ENCODE measurements around the gene SSTR3. TPM values are rescaled to one million over a fixed set of nuclear protein-coding genes. Genes with fewer than 3 reads are reported as not detected.

The SSTR3 gene
- total and polyA plus RNA-seq, 9 of the 15 experiments (the other 6 are each of a cell fraction or from before 2014, with no cell fraction given): 0.03 TPM; not detected in 8

DNA sequence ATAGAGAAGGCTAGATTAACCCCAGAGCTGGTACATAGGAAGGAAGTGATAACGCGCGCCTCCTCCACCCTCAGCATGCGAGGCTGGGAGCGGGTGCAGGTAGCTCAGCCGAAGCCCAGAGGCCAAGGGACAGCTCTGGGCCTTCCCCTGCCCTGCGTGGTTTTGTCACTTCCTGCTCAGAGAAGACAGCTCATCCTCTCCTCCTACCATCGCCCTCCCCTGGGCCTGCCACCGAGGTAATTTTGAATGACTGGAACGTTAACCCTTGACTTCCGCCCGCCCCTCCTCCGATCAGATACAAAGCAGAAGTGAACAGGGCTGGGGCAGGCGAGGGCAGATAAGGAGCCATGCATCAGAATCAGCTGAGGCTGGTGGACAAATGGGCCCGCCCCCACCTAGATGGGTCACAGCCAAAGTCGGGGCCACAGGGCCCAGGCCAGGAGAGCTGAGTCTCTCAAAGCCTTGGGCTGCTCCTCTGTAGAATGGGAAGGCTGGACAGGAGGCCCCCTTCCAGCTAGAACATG lies 30.2 kb upstream of the SSTR3 start (continued):
- TF ChIP-seq, protein P1, sequence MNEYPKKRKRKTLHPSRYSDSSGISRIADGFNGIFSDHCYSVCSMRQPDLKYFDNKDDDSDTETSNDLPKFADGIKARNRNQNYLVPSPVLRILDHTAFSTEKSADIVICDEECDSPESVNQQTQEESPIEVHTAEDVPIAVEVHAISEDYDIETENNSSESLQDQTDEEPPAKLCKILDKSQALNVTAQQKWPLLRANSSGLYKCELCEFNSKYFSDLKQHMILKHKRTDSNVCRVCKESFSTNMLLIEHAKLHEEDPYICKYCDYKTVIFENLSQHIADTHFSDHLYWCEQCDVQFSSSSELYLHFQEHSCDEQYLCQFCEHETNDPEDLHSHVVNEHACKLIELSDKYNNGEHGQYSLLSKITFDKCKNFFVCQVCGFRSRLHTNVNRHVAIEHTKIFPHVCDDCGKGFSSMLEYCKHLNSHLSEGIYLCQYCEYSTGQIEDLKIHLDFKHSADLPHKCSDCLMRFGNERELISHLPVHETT (CRISPR knock-in tag; conservative IDR thresholded peaks at IDR 0.05 in 1 of 2, IDR thresholded peaks at IDR 0.05 in 1 of 2): no peak; a peak in 1 of 4 replicates
- TF ChIP-seq ZNF217 (CRISPR knock-in tag; IDR thresholded peaks at IDR 0.05): no peak
- no peak for TF ChIP-seq CBX2 (IDR thresholded peaks at IDR 0.05; ENCODE audit: insufficient read depth, low read length, poor library complexity, severe bottlenecking)
- TF ChIP-seq CXXC5 (CRISPR knock-in tag; IDR thresholded peaks at IDR 0.05): peak; percentile 77; the same call in 1 of the 2 replicates
- TF ChIP-seq, protein P2, sequence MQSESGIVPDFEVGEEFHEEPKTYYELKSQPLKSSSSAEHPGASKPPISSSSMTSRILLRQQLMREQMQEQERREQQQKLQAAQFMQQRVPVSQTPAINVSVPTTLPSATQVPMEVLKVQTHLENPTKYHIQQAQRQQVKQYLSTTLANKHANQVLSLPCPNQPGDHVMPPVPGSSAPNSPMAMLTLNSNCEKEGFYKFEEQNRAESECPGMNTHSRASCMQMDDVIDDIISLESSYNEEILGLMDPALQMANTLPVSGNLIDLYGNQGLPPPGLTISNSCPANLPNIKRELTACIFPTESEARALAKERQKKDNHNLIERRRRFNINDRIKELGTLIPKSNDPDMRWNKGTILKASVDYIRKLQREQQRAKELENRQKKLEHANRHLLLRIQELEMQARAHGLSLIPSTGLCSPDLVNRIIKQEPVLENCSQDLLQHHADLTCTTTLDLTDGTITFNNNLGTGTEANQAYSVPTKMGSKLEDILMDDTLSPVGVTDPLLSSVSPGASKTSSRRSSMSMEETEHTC (IDR thresholded peaks at IDR 0.05): peak; percentile 83; the same call in 1 of the 2 replicates
- no peak for TF ChIP-seq ARID2 (IDR thresholded peaks at IDR 0.05)
- no peak for TF ChIP-seq HNRNPL (IDR thresholded peaks at IDR 0.05; ENCODE audit: low read depth, low read length)
- TF ChIP-seq ZNF695 (CRISPR knock-in tag; IDR thresholded peaks at IDR 0.05): no peak
- TF ChIP-seq ZNF551 (CRISPR knock-in tag; IDR thresholded peaks at IDR 0.05): no peak
- no peak for TF ChIP-seq BACH1 (tag; IDR thresholded peaks at IDR 0.05)
- TF ChIP-seq HDAC2 (IDR thresholded peaks at IDR 0.05): peak; percentile 77; the same call in 1 of the 2 replicates
- TF ChIP-seq, protein P3, sequence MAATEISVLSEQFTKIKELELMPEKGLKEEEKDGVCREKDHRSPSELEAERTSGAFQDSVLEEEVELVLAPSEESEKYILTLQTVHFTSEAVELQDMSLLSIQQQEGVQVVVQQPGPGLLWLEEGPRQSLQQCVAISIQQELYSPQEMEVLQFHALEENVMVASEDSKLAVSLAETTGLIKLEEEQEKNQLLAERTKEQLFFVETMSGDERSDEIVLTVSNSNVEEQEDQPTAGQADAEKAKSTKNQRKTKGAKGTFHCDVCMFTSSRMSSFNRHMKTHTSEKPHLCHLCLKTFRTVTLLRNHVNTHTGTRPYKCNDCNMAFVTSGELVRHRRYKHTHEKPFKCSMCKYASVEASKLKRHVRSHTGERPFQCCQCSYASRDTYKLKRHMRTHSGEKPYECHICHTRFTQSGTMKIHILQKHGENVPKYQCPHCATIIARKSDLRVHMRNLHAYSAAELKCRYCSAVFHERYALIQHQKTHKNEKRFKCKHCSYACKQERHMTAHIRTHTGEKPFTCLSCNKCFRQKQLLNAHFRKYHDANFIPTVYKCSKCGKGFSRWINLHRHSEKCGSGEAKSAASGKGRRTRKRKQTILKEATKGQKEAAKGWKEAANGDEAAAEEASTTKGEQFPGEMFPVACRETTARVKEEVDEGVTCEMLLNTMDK (IDR thresholded peaks at IDR 0.05; ENCODE audit: borderline replicate concordance, insufficient read depth, low read depth, low read length, poor library complexity, severe bottlenecking): no peak
- TF ChIP-seq FIP1L1 (IDR thresholded peaks at IDR 0.05; ENCODE audit: low read depth, low read length, poor library complexity, severe bottlenecking): no peak
- no peak for TF ChIP-seq SMAD2 (IDR thresholded peaks at IDR 0.05; ENCODE audit: low read depth, low read length)
- no peak for TF ChIP-seq SP2 (IDR thresholded peaks at IDR 0.05; ENCODE audit: extremely low read depth, low read depth, low read length, poor library complexity, severe bottlenecking)
- peak; percentile 64; the same call in 1 of the 2 replicates for TF ChIP-seq NR2C1 (IDR thresholded peaks at IDR 0.05)
- TF ChIP-seq NR2C1 (tag; IDR thresholded peaks at IDR 0.05): peak; percentile 76
- TF ChIP-seq ZNF175 (CRISPR knock-in tag; IDR thresholded peaks at IDR 0.05; ENCODE audit: low read depth): peak; percentile 36; the same call in 1 of the 2 replicates
- TF ChIP-seq POLR2A (conservative IDR thresholded peaks at IDR 0.05): peak; percentile 73
- peak; percentile 91 for TF ChIP-seq NCOR1 (IDR thresholded peaks at IDR 0.05)
- TF ChIP-seq, protein P4, sequence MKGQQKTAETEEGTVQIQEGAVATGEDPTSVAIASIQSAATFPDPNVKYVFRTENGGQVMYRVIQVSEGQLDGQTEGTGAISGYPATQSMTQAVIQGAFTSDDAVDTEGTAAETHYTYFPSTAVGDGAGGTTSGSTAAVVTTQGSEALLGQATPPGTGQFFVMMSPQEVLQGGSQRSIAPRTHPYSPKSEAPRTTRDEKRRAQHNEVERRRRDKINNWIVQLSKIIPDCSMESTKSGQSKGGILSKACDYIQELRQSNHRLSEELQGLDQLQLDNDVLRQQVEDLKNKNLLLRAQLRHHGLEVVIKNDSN (CRISPR knock-in tag; IDR thresholded peaks at IDR 0.05): no peak
- no peak for TF ChIP-seq SAFB2 (IDR thresholded peaks at IDR 0.05; ENCODE audit: borderline replicate concordance, low read depth, low read length, severe bottlenecking)
- peak in 1 of 2 experiments; percentile 85; a peak in 2 of 4 replicates for TF ChIP-seq ETV6 (IDR thresholded peaks at IDR 0.05; ENCODE audit: borderline replicate concordance in 1 of 2, low read depth in 2 of 2, low read length in 1 of 2)
- no peak for TF ChIP-seq ETV6 (CRISPR knock-in tag; IDR thresholded peaks at IDR 0.05; ENCODE audit: borderline replicate concordance)

Measured in K562 (cell line).